HepG2 (cell line): ENCODE data around the gene JUND. TPM values are rescaled to one million over a fixed set of nuclear protein-coding genes. Genes with fewer than 3 reads are reported as not detected.

Experiments
- FOXA3 ChIP-seq: IDR thresholded peaks from 2 replicates; pipeline ENCODE4 v1.6.1; 2016; ENCODE audit warnings: missing genetic modification reagents, missing compliant biosample characterization
- GATAD1 ChIP-seq: IDR thresholded peaks from 2 replicates; pipeline ENCODE4 v1.6.1; 2016; ENCODE audit warnings: missing genetic modification reagents, missing compliant biosample characterization
- GFI1 ChIP-seq: sonication (generic); formaldehyde crosslinking; IDR thresholded peaks from 2 replicates; pipeline ENCODE4 v1.5.0; 2020; ENCODE audit warnings: missing genetic modification reagents, mild to moderate bottlenecking, borderline replicate concordance
- GLI4 ChIP-seq: sonication (generic); formaldehyde crosslinking; IDR thresholded peaks from 2 replicates; pipeline ENCODE4 v1.5.1; 2020; ENCODE audit warnings: missing genetic modification reagents, mild to moderate bottlenecking, moderate library complexity, borderline replicate concordance
- HDAC2 ChIP-seq: sonication (generic); formaldehyde crosslinking; IDR thresholded peaks from 2 replicates; pipeline ENCODE4 v1.4.0; 2020; ENCODE audit warnings: missing genetic modification reagents
- IKZF4 ChIP-seq: sonication (generic); formaldehyde crosslinking; IDR thresholded peaks from 2 replicates; pipeline ENCODE4 v1.5.1; 2020; ENCODE audit warnings: borderline replicate concordance, mild to moderate bottlenecking, low read depth, missing genetic modification reagents; ENCODE audit errors: not compliant biosample characterization
- MNT ChIP-seq: fragments of 450-650 bp; IDR thresholded peaks from 2 replicates; pipeline ENCODE4 v1.6.1; 2016
- SKI ChIP-seq: fragments of 450-650 bp; IDR thresholded peaks from one replicate; pipeline ENCODE4 v1.6.1; 2018; ENCODE audit warnings: mild to moderate bottlenecking; ENCODE audit not compliant: partially characterized antibody
- ZNF33B ChIP-seq: sonication (generic); formaldehyde crosslinking; IDR thresholded peaks from 2 replicates; pipeline ENCODE4 v1.5.1; 2020; ENCODE audit warnings: mild to moderate bottlenecking, missing genetic modification reagents
- ZNF770 ChIP-seq: sonication (generic); formaldehyde crosslinking; IDR thresholded peaks from 2 replicates; pipeline ENCODE4 v1.5.0; 2020; ENCODE audit warnings: mild to moderate bottlenecking, missing genetic modification reagents
- ZNF788 ChIP-seq: sonication (generic); formaldehyde crosslinking; IDR thresholded peaks from 2 replicates; pipeline ENCODE4 v1.5.0; 2020; ENCODE audit warnings: mild to moderate bottlenecking, missing genetic modification reagents, borderline replicate concordance
- polyA plus RNA-seq, 8 experiments: library from polyadenylated mRNA; depleted of rRNA in 3 of 8; stranded (reverse) in 7 of 8; unstranded in 1 of 8; fragments of >200 nt; fragmentation: Illumina TruSeq in 4 of 8; extraction: Trizol in 4 of 8; gene quantifications; 2 replicates each; pipeline versions ENCODE4 v1.2.1 to v1.2.3, GENCODE V29; 2011 to 2016; ENCODE audit warnings: low read depth in 4 of 8, missing spikeins in 1 of 8, mixed read lengths in 1 of 8; ENCODE audit not compliant: insufficient read depth in 1 of 8
- total RNA-seq, 5 experiments: library from RNA; depleted of rRNA; stranded (reverse); fragments of >200 nt; fragmentation: Illumina TruSeq; extraction: Trizol; gene quantifications; 2 replicates each; pipeline ENCODE4 v1.2.3, GENCODE V29; 2016; ENCODE audit warnings: low read depth in 1 of 5
- TF ChIP-seq, protein P1 (sequence below): IDR thresholded peaks from 2 replicates; pipeline ENCODE4 v1.6.1; 2012; ENCODE audit warnings: low read depth, low read length, improper control_type of control experiment
- TF ChIP-seq, protein P2 (sequence below): IDR thresholded peaks from 2 replicates; pipeline ENCODE4 v1.6.1; 2016; ENCODE audit warnings: missing compliant biosample characterization, missing genetic modification reagents, borderline replicate concordance
- TF ChIP-seq, protein P3 (sequence below): IDR thresholded peaks from 2 replicates; pipeline ENCODE4 v1.6.1; 2012; ENCODE audit warnings: inconsistent platforms

JUND gene
- total and polyA plus RNA-seq, 2 of the 13 experiments (the other 11 are each of a cell fraction or from before 2014, with no cell fraction given) = 41.2 to 59.8 TPM

GRCh38 chr19:18319591-18320135 is 38.2 kb upstream of the JUND start (continued):
- TF ChIP-seq FOXA3 (CRISPR knock-in tag) (peak; percentile 98), SKI (peak; percentile 21), HDAC2 (CRISPR knock-in tag) (peak; percentile 94), ZNF33B (CRISPR knock-in tag) (no peak), GATAD1 (peak; percentile 69), ZNF770 (CRISPR knock-in tag) (no peak; the same call in 1 of the 2 replicates), IKZF4 (peak; percentile 69), ZNF788 (CRISPR knock-in tag) (peak; percentile 81; the same call in 1 of the 2 replicates), GFI1 (CRISPR knock-in tag) (peak; percentile 73), GLI4 (CRISPR knock-in tag) (0 out of 2 replicates have a peak, but pooled peaks have one; percentile 24), MNT (0 out of 2 replicates have a peak, but pooled peaks have one; percentile 2)
- TF ChIP-seq, protein P1, sequence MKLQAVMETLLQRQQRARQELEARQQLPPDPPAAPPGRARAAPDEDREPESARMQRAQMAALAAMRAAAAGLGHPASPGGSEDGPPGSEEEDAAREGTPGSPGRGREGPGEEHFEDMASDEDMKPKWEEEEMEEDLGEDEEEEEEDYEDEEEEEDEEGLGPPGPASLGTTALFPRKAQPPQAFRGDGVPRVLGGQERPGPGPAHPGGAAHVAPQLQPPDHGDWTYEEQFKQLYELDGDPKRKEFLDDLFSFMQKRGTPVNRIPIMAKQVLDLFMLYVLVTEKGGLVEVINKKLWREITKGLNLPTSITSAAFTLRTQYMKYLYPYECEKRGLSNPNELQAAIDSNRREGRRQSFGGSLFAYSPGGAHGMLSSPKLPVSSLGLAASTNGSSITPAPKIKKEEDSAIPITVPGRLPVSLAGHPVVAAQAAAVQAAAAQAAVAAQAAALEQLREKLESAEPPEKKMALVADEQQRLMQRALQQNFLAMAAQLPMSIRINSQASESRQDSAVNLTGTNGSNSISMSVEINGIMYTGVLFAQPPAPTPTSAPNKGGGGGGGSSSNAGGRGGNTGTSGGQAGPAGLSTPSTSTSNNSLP = peak; percentile 37; the same call in 1 of the 2 replicates
- TF ChIP-seq, protein P2, sequence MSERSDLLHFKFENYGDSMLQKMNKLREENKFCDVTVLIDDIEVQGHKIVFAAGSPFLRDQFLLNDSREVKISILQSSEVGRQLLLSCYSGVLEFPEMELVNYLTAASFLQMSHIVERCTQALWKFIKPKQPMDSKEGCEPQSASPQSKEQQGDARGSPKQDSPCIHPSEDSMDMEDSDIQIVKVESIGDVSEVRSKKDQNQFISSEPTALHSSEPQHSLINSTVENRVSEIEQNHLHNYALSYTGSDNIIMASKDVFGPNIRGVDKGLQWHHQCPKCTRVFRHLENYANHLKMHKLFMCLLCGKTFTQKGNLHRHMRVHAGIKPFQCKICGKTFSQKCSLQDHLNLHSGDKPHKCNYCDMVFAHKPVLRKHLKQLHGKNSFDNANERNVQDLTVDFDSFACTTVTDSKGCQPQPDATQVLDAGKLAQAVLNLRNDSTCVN (CRISPR knock-in tag) = peak; percentile 41; the same call in 1 of the 2 replicates
- TF ChIP-seq, protein P3, sequence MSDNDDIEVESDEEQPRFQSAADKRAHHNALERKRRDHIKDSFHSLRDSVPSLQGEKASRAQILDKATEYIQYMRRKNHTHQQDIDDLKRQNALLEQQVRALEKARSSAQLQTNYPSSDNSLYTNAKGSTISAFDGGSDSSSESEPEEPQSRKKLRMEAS = peak; percentile 73
